GM13976 (cell line): Measurements from ENCODE around the gene RRAGA.

Experiments
- DNase-seq: peaks from one replicate; pipeline ENCODE4 v3.0.0; 2012; ENCODE audit warnings: low spot score
- CTCF ChIP-seq: IDR thresholded peaks from 2 replicates; pipeline ENCODE4 v1.5.1; 2012; ENCODE audit warnings: borderline replicate concordance, mild to moderate bottlenecking; ENCODE audit not compliant: insufficient read depth; ENCODE audit errors: extremely low read depth, missing control alignments, control extremely low read depth
- in situ Hi-C: fragments of 300-500 bp; cut with MboI; formaldehyde crosslinking; loops from one replicate; pipeline ENCODE4 v1.12.0; 2022; ENCODE audit warnings: low sequenced_read_pairs, mixed read lengths, inconsistent platforms; ENCODE audit not compliant: unreplicated experiment

RRAGA gene

GRCh38 chr9:19023078-19023477, 26.1 kb upstream of the RRAGA start:
- DNase-seq, result no peak
- TF ChIP-seq CTCF, result no peak
- in situ Hi-C loops, result loop anchor here (10.0 kb wide), 1 partner anchor 758 kb away; no protein-coding TSS in a partner anchor

GRCh38 chr9:19026375-19026774, 22.9 kb upstream of the RRAGA start:
- in situ Hi-C loops, result loop anchor here (10.0 to 25.0 kb wide), 2 partner anchors 762 to 1214 kb away; no protein-coding TSS in a partner anchor
- DNase-seq, result no peak
- TF ChIP-seq CTCF, result no peak

- no peak for DNase-seq
- TF ChIP-seq CTCF, result no peak
- in situ Hi-C loops, result loop anchor here (10.0 to 25.0 kb wide), 2 partner anchors 763 to 1216 kb away; no protein-coding TSS in a partner anchor
Measured at GRCh38 chr9:19027825-19028224, 21.4 kb upstream of the RRAGA start.

- in situ Hi-C loops, result loop anchor here (10.0 to 25.0 kb wide), 2 partner anchors 764 to 1217 kb away; no protein-coding TSS in a partner anchor
- peak; percentile 61 for TF ChIP-seq CTCF
- peak; percentile 80 for DNase-seq
Measured at GRCh38 chr9:19028835-19029451, 20.3 kb upstream of the RRAGA start.

- in situ Hi-C loops, result loop anchor here (25.0 kb wide), 1 partner anchor 1219 kb away; no protein-coding TSS in a partner anchor
- no peak for DNase-seq
- TF ChIP-seq CTCF, result no peak
Measured at GRCh38 chr9:19030899-19031298, 18.3 kb upstream of the RRAGA start.

- TF ChIP-seq CTCF, result no peak
- in situ Hi-C loops, result loop anchor here (25.0 kb wide), 1 partner anchor 1220 kb away; no protein-coding TSS in a partner anchor
- DNase-seq, result no peak
Measured at GRCh38 chr9:19032406-19032805, 16.8 kb upstream of the RRAGA start.
